Measurements from ENCODE around the gene DLGAP1. TPM values are rescaled to one million over a fixed set of nuclear protein-coding genes. Genes with fewer than 3 reads are reported as not detected.

Gene DLGAP1
- total RNA-seq, 2 experiments from 2014 or later = not detected

GRCh38 chr18:4416976-4417375, 38.1 kb downstream of the DLGAP1 start:
- Mint-ChIP-seq H3K4me3 (no peak overlapping the region), H3K27ac (no peak overlapping the region), H3K27me3 (no peaks in the 10 kb centered on the region), H3K9me3 (peaks cover 3% of the 10 kb centered on the region), H3K36me3 (no peaks in the 10 kb centered on the region), H3K4me1 (no peaks in the 10 kb centered on the region)
- POLR2A ChIA-PET = no interaction called here
- ATAC-seq (ENCODE audit: low read depth) (no peak), DNase-seq (no peak)

GRCh38 chr18:4412286-4412685, 42.8 kb downstream of the DLGAP1 start:
- Mint-ChIP-seq H3K4me1 (no peaks in the 10 kb centered on the region), H3K27me3 (no peaks in the 10 kb centered on the region), H3K36me3 (no peaks in the 10 kb centered on the region), H3K4me3 (no peak overlapping the region), H3K9me3 (peaks cover 5% of the 10 kb centered on the region), H3K27ac (no peak overlapping the region)
- DNase-seq (no peak), ATAC-seq (ENCODE audit: low read depth) (no peak)
- POLR2A ChIA-PET = no interaction called here

GRCh38 chr18:4406856-4407255, 48.3 kb downstream of the DLGAP1 start:
- H3K4me3 Mint-ChIP-seq = no peak overlapping the region
- POLR2A ChIA-PET = no interaction called here
- H3K36me3 Mint-ChIP-seq = no peaks in the 10 kb centered on the region
- DNase-seq = no peak
- H3K4me1 Mint-ChIP-seq = no peaks in the 10 kb centered on the region
- no peaks in the 10 kb centered on the region for H3K27me3 Mint-ChIP-seq
- no peak for ATAC-seq (ENCODE audit: low read depth)
- peaks cover 7% of the 10 kb centered on the region for H3K9me3 Mint-ChIP-seq
- no peak overlapping the region for H3K27ac Mint-ChIP-seq

- H3K36me3 Mint-ChIP-seq = no peaks in the 10 kb centered on the region
- peaks cover 4% of the 10 kb centered on the region for H3K9me3 Mint-ChIP-seq
- POLR2A ChIA-PET = no interaction called here
- H3K27me3 Mint-ChIP-seq = no peaks in the 10 kb centered on the region
- no peak for DNase-seq
- no peak for ATAC-seq (ENCODE audit: low read depth)
- no peaks in the 10 kb centered on the region for H3K4me1 Mint-ChIP-seq
- no peak overlapping the region for H3K4me3 Mint-ChIP-seq
- H3K27ac Mint-ChIP-seq = no peak overlapping the region
Measured at GRCh38 chr18:4405965-4406364, 49.1 kb downstream of the DLGAP1 start.

GRCh38 chr18:4403836-4404235, 51.3 kb downstream of the DLGAP1 start:
- POLR2A ChIA-PET = no interaction called here
- Mint-ChIP-seq H3K9me3 (peaks cover 2% of the 10 kb centered on the region), H3K27ac (no peak overlapping the region), H3K36me3 (no peaks in the 10 kb centered on the region), H3K4me1 (no peaks in the 10 kb centered on the region), H3K4me3 (no peak overlapping the region), H3K27me3 (no peaks in the 10 kb centered on the region)
- ATAC-seq (ENCODE audit: low read depth) (no peak), DNase-seq (no peak)

GRCh38 chr18:4400911-4401310, 54.2 kb downstream of the DLGAP1 start:
- Mint-ChIP-seq H3K4me1 (no peaks in the 10 kb centered on the region), H3K27ac (no peak overlapping the region), H3K36me3 (no peaks in the 10 kb centered on the region), H3K27me3 (no peaks in the 10 kb centered on the region), H3K4me3 (no peak overlapping the region), H3K9me3 (peaks cover 2% of the 10 kb centered on the region)
- ATAC-seq (ENCODE audit: low read depth) (no peak), DNase-seq (no peak)
- POLR2A ChIA-PET = no interaction called here

GRCh38 chr18:4399929-4400328, 55.2 kb downstream of the DLGAP1 start:
- ATAC-seq (ENCODE audit: low read depth) (no peak), DNase-seq (no peak)
- Mint-ChIP-seq H3K4me3 (no peak overlapping the region), H3K27me3 (no peaks in the 10 kb centered on the region), H3K9me3 (no peaks in the 10 kb centered on the region), H3K27ac (no peak overlapping the region), H3K36me3 (no peaks in the 10 kb centered on the region), H3K4me1 (no peaks in the 10 kb centered on the region)
- POLR2A ChIA-PET = no interaction called here

- H3K4me1 Mint-ChIP-seq = no peaks in the 10 kb centered on the region
- DNase-seq = no peak
- no peak overlapping the region for H3K27ac Mint-ChIP-seq
- POLR2A ChIA-PET = no interaction called here
- no peaks in the 10 kb centered on the region for H3K27me3 Mint-ChIP-seq
- no peak overlapping the region for H3K4me3 Mint-ChIP-seq
- no peaks in the 10 kb centered on the region for H3K9me3 Mint-ChIP-seq
- no peak for ATAC-seq (ENCODE audit: low read depth)
- no peaks in the 10 kb centered on the region for H3K36me3 Mint-ChIP-seq
Measured at GRCh38 chr18:4394700-4395099, 60.4 kb downstream of the DLGAP1 start.

- no peak for ATAC-seq (ENCODE audit: low read depth)
- DNase-seq = no peak
- no peak overlapping the region for H3K27ac Mint-ChIP-seq
- no peaks in the 10 kb centered on the region for H3K9me3 Mint-ChIP-seq
- no peak overlapping the region for H3K4me3 Mint-ChIP-seq
- POLR2A ChIA-PET = no interaction called here
- no peaks in the 10 kb centered on the region for H3K4me1 Mint-ChIP-seq
- H3K36me3 Mint-ChIP-seq = no peaks in the 10 kb centered on the region
- H3K27me3 Mint-ChIP-seq = no peaks in the 10 kb centered on the region
Measured at GRCh38 chr18:4391859-4392258, 63.2 kb downstream of the DLGAP1 start.

- H3K4me3 Mint-ChIP-seq = no peak overlapping the region
- POLR2A ChIA-PET = no interaction called here
- ATAC-seq (ENCODE audit: low read depth) (no peak), DNase-seq (no peak)
- peaks cover 3% of the 10 kb centered on the region for H3K9me3 Mint-ChIP-seq
- no peaks in the 10 kb centered on the region for H3K4me1 Mint-ChIP-seq
- H3K27me3 Mint-ChIP-seq = no peaks in the 10 kb centered on the region
- no peak overlapping the region for H3K27ac Mint-ChIP-seq
- H3K36me3 Mint-ChIP-seq = no peaks in the 10 kb centered on the region
Measured at GRCh38 chr18:4385876-4386275, 69.2 kb downstream of the DLGAP1 start.

- ATAC-seq (ENCODE audit: low read depth) (no peak), DNase-seq (no peak)
- no peaks in the 10 kb centered on the region for H3K36me3 Mint-ChIP-seq
- H3K27me3 Mint-ChIP-seq = no peaks in the 10 kb centered on the region
- POLR2A ChIA-PET = no interaction called here
- H3K9me3 Mint-ChIP-seq = peaks cover 3% of the 10 kb centered on the region
- no peak overlapping the region for H3K27ac Mint-ChIP-seq
- no peaks in the 10 kb centered on the region for H3K4me1 Mint-ChIP-seq
- no peak overlapping the region for H3K4me3 Mint-ChIP-seq
Measured at GRCh38 chr18:4384932-4385331, 70.2 kb downstream of the DLGAP1 start.

GRCh38 chr18:4374564-4374963, 80.5 kb downstream of the DLGAP1 start:
- Mint-ChIP-seq H3K4me1 (no peaks in the 10 kb centered on the region), H3K4me3 (no peak overlapping the region)

GRCh38 chr18:4369705-4370104, 85.4 kb downstream of the DLGAP1 start:
- H3K4me1 Mint-ChIP-seq = no peaks in the 10 kb centered on the region
- DNase-seq = no peak
- no peaks in the 10 kb centered on the region for H3K27me3 Mint-ChIP-seq
- no peak overlapping the region for H3K4me3 Mint-ChIP-seq
- H3K9me3 Mint-ChIP-seq = peaks cover 3% of the 10 kb centered on the region
- H3K27ac Mint-ChIP-seq = no peak overlapping the region
- POLR2A ChIA-PET = no interaction called here
- no peaks in the 10 kb centered on the region for H3K36me3 Mint-ChIP-seq
- no peak for ATAC-seq (ENCODE audit: low read depth)

More at GRCh38 chr18:4374564-4374963, 80.5 kb downstream of the DLGAP1 start:
- Mint-ChIP-seq H3K27me3 (no peaks in the 10 kb centered on the region), H3K36me3 (no peaks in the 10 kb centered on the region), H3K27ac (no peak overlapping the region), H3K9me3 (peaks cover 2% of the 10 kb centered on the region)
- POLR2A ChIA-PET = no interaction called here
- no peak for DNase-seq
- no peak for ATAC-seq (ENCODE audit: low read depth)

GRCh38 chr18:4360221-4360715, 94.8 kb downstream of the DLGAP1 start:
- Mint-ChIP-seq H3K4me1 (no peaks in the 10 kb centered on the region), H3K4me3 (no peak overlapping the region), H3K27ac (no peak overlapping the region), H3K9me3 (peaks cover 16% of the 10 kb centered on the region), H3K27me3 (no peaks in the 10 kb centered on the region), H3K36me3 (no peaks in the 10 kb centered on the region)
- ATAC-seq (ENCODE audit: low read depth) = no peak
- POLR2A ChIA-PET = no interaction called here
- no peak for DNase-seq

- peaks cover 13% of the 10 kb centered on the region for H3K9me3 Mint-ChIP-seq
- no peaks in the 10 kb centered on the region for H3K36me3 Mint-ChIP-seq
- no peak overlapping the region for H3K4me3 Mint-ChIP-seq
- DNase-seq = no peak
- ATAC-seq (ENCODE audit: low read depth) = no peak
- no peak overlapping the region for H3K27ac Mint-ChIP-seq
- H3K27me3 Mint-ChIP-seq = no peaks in the 10 kb centered on the region
- no peaks in the 10 kb centered on the region for H3K4me1 Mint-ChIP-seq
- POLR2A ChIA-PET = no interaction called here
Measured at GRCh38 chr18:4358618-4359017, 96.5 kb downstream of the DLGAP1 start.
